SH-SY5Y (cell line): ENCODE data around the gene FSTL4.

ENCODE experiments used
- GATA2 ChIP-seq: IDR thresholded peaks from 2 replicates; pipeline ENCODE4 v1.6.1; 2011; ENCODE audit warnings: mild to moderate bottlenecking, low read depth, low read length
- GATA3 ChIP-seq: IDR thresholded peaks from 2 replicates; pipeline ENCODE4 v1.6.1; 2011; ENCODE audit warnings: low read depth, mild to moderate bottlenecking, low read length, moderate library complexity

DNA sequence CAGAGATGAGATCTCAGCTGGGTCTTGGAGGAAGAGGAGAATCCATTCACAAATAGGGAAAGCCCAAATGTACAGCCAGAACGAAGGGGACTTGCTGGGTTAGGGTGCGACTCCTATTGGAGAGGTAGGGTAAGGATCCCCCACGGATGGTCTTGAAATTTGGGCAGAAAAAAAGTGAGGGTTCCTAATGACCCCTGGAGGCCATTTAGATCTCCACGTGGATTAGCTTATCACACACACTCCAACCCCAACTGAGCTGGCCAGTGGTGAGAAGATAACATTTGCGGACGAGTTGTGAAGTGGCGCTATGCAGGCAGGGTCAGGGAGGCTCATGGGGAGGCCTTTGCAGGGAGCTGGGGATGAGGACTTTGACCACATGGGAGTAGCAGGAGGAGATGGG is 86.0 kb downstream of the FSTL4 start:
- TF ChIP-seq GATA3: no peak
- no peak for TF ChIP-seq GATA2
